HPDE6-E6E7 (cell line): ENCODE measurements around the gene F8.
"Not testable (repeated sequence)": the region's sequence is repeated elsewhere in the genome, so short reads cannot be mapped to it uniquely, and the experiment has no call there.

Source experiments
- DNase-seq: peaks from one replicate; pipeline ENCODE4 v3.0.0; 2011; ENCODE audit warnings: missing footprints; ENCODE audit errors: extremely low spot score

F8 gene

GRCh38 chrX:154816326-154816898, 206.1 kb downstream of the F8 start:
- DNase-seq = not testable (repeated sequence)

GRCh38 chrX:154815274-154815818, 207.2 kb downstream of the F8 start:
- DNase-seq = no peak

- DNase-seq = no peak
Observed at GRCh38 chrX:154813801-154814200, 208.7 kb downstream of the F8 start.

GRCh38 chrX:154812341-154813101, 210.0 kb downstream of the F8 start:
- no peak for DNase-seq

GRCh38 chrX:154809939-154810665, 212.4 kb downstream of the F8 start:
- DNase-seq = no peak

GRCh38 chrX:154806837-154807501, 215.6 kb downstream of the F8 start:
- DNase-seq = no peak

- peak; percentile 19 for DNase-seq
Observed at GRCh38 chrX:154805696-154806091, 216.8 kb downstream of the F8 start.

- DNase-seq = peak; percentile 88
Observed at GRCh38 chrX:154804957-154805695, 217.4 kb downstream of the F8 start, which contains the start of gene MPP1. Gene MPP1, minus strand, starts transcription at chrX:154805485. Its CDS starts 112 bp downstream, at chrX:154805373.

- DNase-seq = no peak
Observed at GRCh38 chrX:154804261-154804956, 218.1 kb downstream of the F8 start.

- DNase-seq = no peak
Observed at GRCh38 chrX:154802947-154803346, 219.6 kb downstream of the F8 start.

GRCh38 chrX:154800478-154801210, 221.9 kb downstream of the F8 start:
- no peak for DNase-seq

GRCh38 chrX:154799556-154800348, 222.8 kb downstream of the F8 start:
- DNase-seq = no peak

GRCh38 chrX:154797006-154797405, 225.5 kb downstream of the F8 start:
- DNase-seq = no peak

GRCh38 chrX:154795016-154795415, 227.5 kb downstream of the F8 start:
- DNase-seq = no peak

GRCh38 chrX:154793084-154793795, 229.3 kb downstream of the F8 start:
- DNase-seq = no peak

- no peak for DNase-seq
Observed at GRCh38 chrX:154791939-154792338, 230.6 kb downstream of the F8 start.

- DNase-seq = no peak
Observed at GRCh38 chrX:154791467-154791866, 231.1 kb downstream of the F8 start.
